HL-60 (cell line): ENCODE data around the gene TUNAR.

Source experiments
- POLR2AphosphoS5 ChIP-seq: IDR thresholded peaks from 2 replicates; pipeline ENCODE4 v1.6.1; 2012; ENCODE audit warnings: low read depth
- TF ChIP-seq, protein P1 (sequence below): IDR thresholded peaks from one replicate; pipeline ENCODE4 v1.5.1; 2011; ENCODE audit warnings: low read length, control low read depth, inconsistent platforms; ENCODE audit not compliant: insufficient read depth
- TF ChIP-seq, protein P2 (sequence below): IDR thresholded peaks from 2 replicates; pipeline ENCODE4 v1.6.1; 2012; ENCODE audit warnings: low read depth; ENCODE audit not compliant: insufficient replicate concordance

DNA sequence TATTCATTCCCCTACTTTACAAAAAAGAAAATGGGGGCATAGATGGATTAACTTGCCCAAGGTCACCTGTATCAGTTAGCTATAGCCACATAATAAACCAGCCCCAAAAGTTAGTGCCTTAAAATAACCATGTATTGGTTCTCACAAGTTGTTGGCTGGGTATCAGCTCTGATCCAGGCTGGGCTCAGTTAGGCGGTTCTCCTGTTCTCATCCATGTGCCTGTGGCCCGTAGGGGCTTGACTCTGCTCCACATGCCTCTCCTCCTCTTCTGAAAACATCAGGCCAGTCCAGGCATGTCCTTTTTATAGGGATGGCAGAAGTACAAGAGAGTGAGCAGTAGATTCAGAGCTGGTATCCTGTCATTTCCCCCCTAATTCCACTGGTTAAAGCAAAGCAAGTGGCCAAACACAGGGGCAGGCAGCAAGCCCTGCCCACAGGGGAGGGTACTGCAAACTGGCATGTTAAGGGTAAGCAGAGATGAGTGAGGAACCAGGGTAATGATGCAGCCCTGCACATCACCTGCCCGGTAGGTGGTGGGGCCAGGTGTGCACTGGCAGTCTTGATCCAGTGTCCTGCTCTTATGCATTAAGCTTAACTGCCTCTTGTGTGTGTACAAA, 47.9 kb upstream of the TUNAR start:
- TF ChIP-seq, protein P1, sequence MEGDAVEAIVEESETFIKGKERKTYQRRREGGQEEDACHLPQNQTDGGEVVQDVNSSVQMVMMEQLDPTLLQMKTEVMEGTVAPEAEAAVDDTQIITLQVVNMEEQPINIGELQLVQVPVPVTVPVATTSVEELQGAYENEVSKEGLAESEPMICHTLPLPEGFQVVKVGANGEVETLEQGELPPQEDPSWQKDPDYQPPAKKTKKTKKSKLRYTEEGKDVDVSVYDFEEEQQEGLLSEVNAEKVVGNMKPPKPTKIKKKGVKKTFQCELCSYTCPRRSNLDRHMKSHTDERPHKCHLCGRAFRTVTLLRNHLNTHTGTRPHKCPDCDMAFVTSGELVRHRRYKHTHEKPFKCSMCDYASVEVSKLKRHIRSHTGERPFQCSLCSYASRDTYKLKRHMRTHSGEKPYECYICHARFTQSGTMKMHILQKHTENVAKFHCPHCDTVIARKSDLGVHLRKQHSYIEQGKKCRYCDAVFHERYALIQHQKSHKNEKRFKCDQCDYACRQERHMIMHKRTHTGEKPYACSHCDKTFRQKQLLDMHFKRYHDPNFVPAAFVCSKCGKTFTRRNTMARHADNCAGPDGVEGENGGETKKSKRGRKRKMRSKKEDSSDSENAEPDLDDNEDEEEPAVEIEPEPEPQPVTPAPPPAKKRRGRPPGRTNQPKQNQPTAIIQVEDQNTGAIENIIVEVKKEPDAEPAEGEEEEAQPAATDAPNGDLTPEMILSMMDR, result no peak
- TF ChIP-seq, protein P2, sequence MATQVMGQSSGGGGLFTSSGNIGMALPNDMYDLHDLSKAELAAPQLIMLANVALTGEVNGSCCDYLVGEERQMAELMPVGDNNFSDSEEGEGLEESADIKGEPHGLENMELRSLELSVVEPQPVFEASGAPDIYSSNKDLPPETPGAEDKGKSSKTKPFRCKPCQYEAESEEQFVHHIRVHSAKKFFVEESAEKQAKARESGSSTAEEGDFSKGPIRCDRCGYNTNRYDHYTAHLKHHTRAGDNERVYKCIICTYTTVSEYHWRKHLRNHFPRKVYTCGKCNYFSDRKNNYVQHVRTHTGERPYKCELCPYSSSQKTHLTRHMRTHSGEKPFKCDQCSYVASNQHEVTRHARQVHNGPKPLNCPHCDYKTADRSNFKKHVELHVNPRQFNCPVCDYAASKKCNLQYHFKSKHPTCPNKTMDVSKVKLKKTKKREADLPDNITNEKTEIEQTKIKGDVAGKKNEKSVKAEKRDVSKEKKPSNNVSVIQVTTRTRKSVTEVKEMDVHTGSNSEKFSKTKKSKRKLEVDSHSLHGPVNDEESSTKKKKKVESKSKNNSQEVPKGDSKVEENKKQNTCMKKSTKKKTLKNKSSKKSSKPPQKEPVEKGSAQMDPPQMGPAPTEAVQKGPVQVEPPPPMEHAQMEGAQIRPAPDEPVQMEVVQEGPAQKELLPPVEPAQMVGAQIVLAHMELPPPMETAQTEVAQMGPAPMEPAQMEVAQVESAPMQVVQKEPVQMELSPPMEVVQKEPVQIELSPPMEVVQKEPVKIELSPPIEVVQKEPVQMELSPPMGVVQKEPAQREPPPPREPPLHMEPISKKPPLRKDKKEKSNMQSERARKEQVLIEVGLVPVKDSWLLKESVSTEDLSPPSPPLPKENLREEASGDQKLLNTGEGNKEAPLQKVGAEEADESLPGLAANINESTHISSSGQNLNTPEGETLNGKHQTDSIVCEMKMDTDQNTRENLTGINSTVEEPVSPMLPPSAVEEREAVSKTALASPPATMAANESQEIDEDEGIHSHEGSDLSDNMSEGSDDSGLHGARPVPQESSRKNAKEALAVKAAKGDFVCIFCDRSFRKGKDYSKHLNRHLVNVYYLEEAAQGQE, result no peak
- TF ChIP-seq POLR2AphosphoS5, result no peak
